HepG2 (cell line): ENCODE data around the gene SUB1. TPM values are rescaled to one million over a fixed set of nuclear protein-coding genes. Genes with fewer than 3 reads are reported as not detected.

Experiments
- ATAC-seq: fragments of 200-7000 bp; cut with Tn5 transposase; 3 replicates; pipeline ENCODE4 v1.9.1; 2020; ENCODE audit warnings: mild to moderate bottlenecking, moderate library complexity
- BruUV-seq: library from RNA; stranded (reverse); fragments of 400-500 nt; replicated peaks from 2 replicates; lab custom pipeline; 2021; lab: Mats Ljungman, UMichigan
- CTCF ChIA-PET: fragments of 300-600 bp; formaldehyde crosslinking; extraction: SDS; loops from one replicate; lab custom pipeline; 2021; ENCODE audit warnings: low total read pairs, inconsistent platforms, low intra/inter-chr PET ratio; lab: Yijun Ruan, JAX
- POLR2A ChIA-PET: fragments of 350-600 bp; sonication (Branson Sonifier 250); formaldehyde crosslinking; loops from one replicate; lab custom pipeline; 2020; ENCODE audit warnings: antibody characterized with exemption, inconsistent platforms; lab: Yijun Ruan, JAX
- DNase-seq: peaks from one replicate; pipeline ENCODE4 v3.0.0-alpha.2; 2015; ENCODE audit warnings: low spot score
- FAIRE-seq: peaks from 3 replicates; lab custom pipeline; 2011; peaks lifted over from hg19 to GRCh38; lab: Jason Lieb, UNC
- H2AFZ ChIP-seq: one replicate; pipeline ENCODE4 v1.6.1; 2011; ENCODE audit warnings: low read length, inconsistent platforms
- H3K27ac ChIP-seq: fragments of 300-600 bp; 3 replicates; pipeline ENCODE4 v1.8.0; 2011; ENCODE audit warnings: mixed run types, mild to moderate bottlenecking, mixed read lengths, low read length, inconsistent platforms; ENCODE audit not compliant: insufficient read depth; ENCODE audit errors: extremely low read length
- H3K27me3 ChIP-seq, 2 experiments: fragments of 200-600 bp in 1 of 2; 2 replicates in 1 of 2; 3 replicates in 1 of 2; pipeline versions ENCODE4 v1.6.0 to v1.8.0; 2011; ENCODE audit warnings: low read length in 2 of 2, mild to moderate bottlenecking in 2 of 2, moderate library complexity in 2 of 2, inconsistent platforms in 1 of 2; ENCODE audit not compliant: insufficient read depth in 2 of 2, control insufficient read depth in 1 of 2
- H3K36me3 ChIP-seq, 2 experiments: fragments of 200-600 bp in 1 of 2; replicated peaks in 1 of 2; 2 replicates in 1 of 2; 3 replicates in 1 of 2; pipeline versions ENCODE4 v1.5.1 to v1.8.0; 2011; ENCODE audit warnings: low read length in 2 of 2, inconsistent platforms in 1 of 2; ENCODE audit not compliant: insufficient read depth in 2 of 2, control insufficient read depth in 1 of 2
- H3K4me1 ChIP-seq: 2 replicates; pipeline ENCODE4 v1.5.1; 2012; ENCODE audit warnings: low read length, inconsistent platforms; ENCODE audit not compliant: insufficient read depth
- H3K4me2 ChIP-seq: 2 replicates; pipeline ENCODE4 v1.6.0; 2011; ENCODE audit warnings: low read depth, low read length, inconsistent platforms
- H3K4me3 ChIP-seq, 3 experiments: fragments of 200-600 bp in 1 of 3; sonication (generic), shearing (Covaris generic) in 1 of 3; replicated peaks in 1 of 3; 2 replicates each; pipeline ENCODE4 v1.5.1; 2011 to 2016; ENCODE audit warnings: low read length in 3 of 3, inconsistent platforms in 2 of 3, low read depth in 2 of 3, mild to moderate bottlenecking in 2 of 3, control low read depth in 1 of 3, mixed read lengths in 1 of 3; ENCODE audit not compliant: insufficient read depth in 1 of 3
- H3K79me2 ChIP-seq: one replicate; pipeline ENCODE4 v1.6.1; 2011; ENCODE audit warnings: low read length, inconsistent platforms; ENCODE audit not compliant: insufficient read depth
- H3K9ac ChIP-seq: 2 replicates; pipeline ENCODE4 v1.6.0; 2011; ENCODE audit warnings: mild to moderate bottlenecking, low read depth, low read length, inconsistent platforms; ENCODE audit not compliant: insufficient read depth
- H3K9me3 ChIP-seq: 2 replicates; pipeline ENCODE4 v1.5.1; 2012; ENCODE audit warnings: mild to moderate bottlenecking, low read length
- H4K20me1 ChIP-seq: 2 replicates; pipeline ENCODE4 v1.6.0; 2011; ENCODE audit warnings: inconsistent platforms, mild to moderate bottlenecking, low read length, moderate library complexity; ENCODE audit not compliant: insufficient read depth
- ATF7 ChIP-seq, 2 experiments: fragments of 450-650 bp in 1 of 2; sonication (generic) in 1 of 2; formaldehyde crosslinking in 1 of 2; IDR thresholded peaks; 2 replicates each; pipeline versions ENCODE4 v1.4.0 to v1.6.1; 2016 to 2020; ENCODE audit warnings: antibody characterized with exemption in 1 of 2, mild to moderate bottlenecking in 1 of 2, missing genetic modification reagents in 1 of 2
- FOXA1 ChIP-seq, 2 experiments: fragments of 450-650 bp in 1 of 2; sonication (generic) in 1 of 2; formaldehyde crosslinking in 1 of 2; IDR thresholded peaks; 2 replicates each; pipeline versions ENCODE4 v1.4.0 to v1.6.1; 2016 to 2020; ENCODE audit warnings: missing genetic modification reagents in 1 of 2
- FOXA3 ChIP-seq: IDR thresholded peaks from 2 replicates; pipeline ENCODE4 v1.6.1; 2016; ENCODE audit warnings: missing genetic modification reagents, missing compliant biosample characterization
- ISX ChIP-seq: sonication (generic); formaldehyde crosslinking; conservative IDR thresholded peaks from 2 replicates; pipeline ENCODE4 v1.5.0; 2020; ENCODE audit warnings: missing genetic modification reagents
- MAFF ChIP-seq: IDR thresholded peaks from 2 replicates; pipeline ENCODE4 v1.6.1; 2011; ENCODE audit warnings: low read depth, low read length, improper control_type of control experiment
- NR2C2 ChIP-seq: sonication (generic); formaldehyde crosslinking; IDR thresholded peaks from 2 replicates; pipeline ENCODE4 v1.4.0; 2020; ENCODE audit warnings: missing genetic modification reagents, mild to moderate bottlenecking, moderate library complexity, borderline replicate concordance
- NR2F2 ChIP-seq: IDR thresholded peaks from 2 replicates; pipeline ENCODE4 v1.6.1; 2012; ENCODE audit warnings: low read depth, inconsistent platforms, borderline replicate concordance
- REL ChIP-seq: sonication (generic); formaldehyde crosslinking; conservative IDR thresholded peaks from 2 replicates; pipeline ENCODE4 v1.8.0; 2022; ENCODE audit warnings: mild to moderate bottlenecking, missing genetic modification reagents, moderate library complexity
- WGBS: methylation state at CpG from one replicate; pipeline ENCODE4 v1.1.6; 2017; ENCODE audit warnings: low lambda C conversion rate; 5-methylcytosine and 5-hydroxymethylcytosine counted together
- in situ Hi-C: cut with HindIII; loops from 2 replicates; pipeline ENCODE4 v1.10.0; 2017; ENCODE audit warnings: low pct_unique_long_range_greater_than_20kb; ENCODE audit not compliant: extremely low pct_ligation_motif_present
- intact Hi-C: fragments of 100-400 bp; cut with micrococcal nuclease; formaldehyde crosslinking; loops from one replicate; pipeline ENCODE4 v1.10.0; 2022; ENCODE audit not compliant: unreplicated experiment
- polyA plus RNA-seq, 8 experiments: library from polyadenylated mRNA; depleted of rRNA in 3 of 8; stranded (reverse) in 7 of 8; unstranded in 1 of 8; fragments of >200 nt; fragmentation: Illumina TruSeq in 4 of 8; extraction: Trizol in 4 of 8; gene quantifications; 2 replicates each; pipeline versions ENCODE4 v1.2.1 to v1.2.3, GENCODE V29; 2011 to 2016; ENCODE audit warnings: low read depth in 4 of 8, missing spikeins in 1 of 8, mixed read lengths in 1 of 8; ENCODE audit not compliant: insufficient read depth in 1 of 8
- total RNA-seq, 5 experiments: library from RNA; depleted of rRNA; stranded (reverse); fragments of >200 nt; fragmentation: Illumina TruSeq; extraction: Trizol; gene quantifications; 2 replicates each; pipeline ENCODE4 v1.2.3, GENCODE V29; 2016; ENCODE audit warnings: low read depth in 1 of 5

The SUB1 gene
- total and polyA plus RNA-seq, 2 of the 13 experiments (the other 11 are each of a cell fraction or from before 2014, with no cell fraction given) = 182 to 693 TPM

GRCh38 chr5:32541241-32541640 is 44.1 kb upstream of the SUB1 start:
- BruUV-seq = no TSS peak
- H3K4me3 ChIP-seq = no peak overlapping the region
- intact Hi-C loops = no loop called here
- no peak overlapping the region for H3K4me2 ChIP-seq
- in situ Hi-C loops = no loop called here
- ATAC-seq = peak; percentile 82
- peak; percentile 55 for DNase-seq
- TF ChIP-seq REL = no peak
- no peak for TF ChIP-seq FOXA1 (IDR thresholded peaks at IDR 0.05)
- TF ChIP-seq FOXA1 (CRISPR knock-in tag; IDR thresholded peaks at IDR 0.05) = peak; percentile 57; the same call in 1 of the 2 replicates
- peak; percentile 41; the same call in 1 of the 2 replicates for TF ChIP-seq FOXA3 (CRISPR knock-in tag)
- ChIA-PET POLR2A (no interaction called here), CTCF (no interaction called here)
- no peak overlapping the region for H3K27ac ChIP-seq
- no peaks in the 10 kb centered on the region for H3K79me2 ChIP-seq
- no peak for FAIRE-seq
- H3K27me3 ChIP-seq = no peaks in the 10 kb centered on the region
- peaks cover 24% of the 10 kb centered on the region for H3K4me1 ChIP-seq
- 0 out of 5 replicates have a peak, but pooled peaks cover 0 to 2% of the 10 kb centered on the region in 2 experiments for H3K36me3 ChIP-seq
- no peak overlapping the region for H2AFZ ChIP-seq
- no peaks in the 10 kb centered on the region for H3K9me3 ChIP-seq
- no peak overlapping the region for H3K9ac ChIP-seq
- 97% methylated on average over 4 of the region's 4 CpGs for WGBS
- no peaks in the 10 kb centered on the region for H4K20me1 ChIP-seq

GRCh38 chr5:32542216-32543059 is 42.9 kb upstream of the SUB1 start:
- Histone ChIP-seq H2AFZ (no peak overlapping the region), H3K4me1 (peaks cover 24% of the 10 kb centered on the region), H3K9ac (no peak overlapping the region), H3K36me3 (0 out of 5 replicates have a peak, but pooled peaks cover 0 to 2% of the 10 kb centered on the region in 2 experiments), H3K79me2 (no peaks in the 10 kb centered on the region), H3K9me3 (no peaks in the 10 kb centered on the region), H4K20me1 (no peaks in the 10 kb centered on the region), H3K27ac (no peak overlapping the region), H3K4me3 (no peak overlapping the region), H3K27me3 (no peaks in the 10 kb centered on the region), H3K4me2 (no peak overlapping the region)
- 88% methylated on average over 10 of the region's 10 CpGs for WGBS
- in situ Hi-C loops = no loop called here
- POLR2A ChIA-PET = interaction anchor here (1.1 kb wide), 1 partner anchor 11 kb away, joined by 5 read pairs; no protein-coding TSS in a partner anchor
- BruUV-seq = TSS peak; percentile 12
- intact Hi-C loops = no loop called here
- CTCF ChIA-PET = no interaction called here
- FAIRE-seq (peak; percentile 8), DNase-seq (no peak), ATAC-seq (no peak)
- TF ChIP-seq NR2C2 (no peak), ISX (no peak), ATF7 (IDR thresholded peaks at IDR 0.05) (no peak), ATF7 (CRISPR knock-in tag; IDR thresholded peaks at IDR 0.05) (no peak), MAFF (no peak), NR2F2 (no peak)
